ENCODE results near the gene SUSD6.

Gene SUSD6

DNA sequence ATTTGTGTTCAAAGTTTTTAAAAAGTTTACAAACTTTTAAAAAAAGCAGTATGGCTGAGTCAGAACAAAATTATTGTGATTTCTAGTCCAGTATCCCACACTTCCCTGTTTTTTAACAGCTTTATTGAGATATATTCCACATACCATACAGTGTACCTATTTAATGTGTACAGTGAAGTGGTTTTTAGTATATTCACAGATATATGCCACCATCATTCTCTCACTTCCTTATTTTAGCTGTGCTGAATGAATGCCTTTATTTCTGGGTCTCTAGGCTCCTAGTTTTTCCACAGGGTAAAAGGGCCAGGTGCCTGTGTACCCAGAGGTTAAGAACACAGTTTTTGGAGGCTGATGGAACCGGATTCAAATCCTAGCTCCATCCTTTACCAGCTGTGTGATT lies 96.7 kb downstream of the SUSD6 start:
- DNase-seq (ENCODE audit: insufficient read length, low spot score) (no peak), FAIRE-seq (no peak)
- TF ChIP-seq, protein P1, sequence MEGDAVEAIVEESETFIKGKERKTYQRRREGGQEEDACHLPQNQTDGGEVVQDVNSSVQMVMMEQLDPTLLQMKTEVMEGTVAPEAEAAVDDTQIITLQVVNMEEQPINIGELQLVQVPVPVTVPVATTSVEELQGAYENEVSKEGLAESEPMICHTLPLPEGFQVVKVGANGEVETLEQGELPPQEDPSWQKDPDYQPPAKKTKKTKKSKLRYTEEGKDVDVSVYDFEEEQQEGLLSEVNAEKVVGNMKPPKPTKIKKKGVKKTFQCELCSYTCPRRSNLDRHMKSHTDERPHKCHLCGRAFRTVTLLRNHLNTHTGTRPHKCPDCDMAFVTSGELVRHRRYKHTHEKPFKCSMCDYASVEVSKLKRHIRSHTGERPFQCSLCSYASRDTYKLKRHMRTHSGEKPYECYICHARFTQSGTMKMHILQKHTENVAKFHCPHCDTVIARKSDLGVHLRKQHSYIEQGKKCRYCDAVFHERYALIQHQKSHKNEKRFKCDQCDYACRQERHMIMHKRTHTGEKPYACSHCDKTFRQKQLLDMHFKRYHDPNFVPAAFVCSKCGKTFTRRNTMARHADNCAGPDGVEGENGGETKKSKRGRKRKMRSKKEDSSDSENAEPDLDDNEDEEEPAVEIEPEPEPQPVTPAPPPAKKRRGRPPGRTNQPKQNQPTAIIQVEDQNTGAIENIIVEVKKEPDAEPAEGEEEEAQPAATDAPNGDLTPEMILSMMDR (IDR thresholded peaks at IDR 0.05; ENCODE audit: insufficient read depth, missing control alignments): no peak

DNA sequence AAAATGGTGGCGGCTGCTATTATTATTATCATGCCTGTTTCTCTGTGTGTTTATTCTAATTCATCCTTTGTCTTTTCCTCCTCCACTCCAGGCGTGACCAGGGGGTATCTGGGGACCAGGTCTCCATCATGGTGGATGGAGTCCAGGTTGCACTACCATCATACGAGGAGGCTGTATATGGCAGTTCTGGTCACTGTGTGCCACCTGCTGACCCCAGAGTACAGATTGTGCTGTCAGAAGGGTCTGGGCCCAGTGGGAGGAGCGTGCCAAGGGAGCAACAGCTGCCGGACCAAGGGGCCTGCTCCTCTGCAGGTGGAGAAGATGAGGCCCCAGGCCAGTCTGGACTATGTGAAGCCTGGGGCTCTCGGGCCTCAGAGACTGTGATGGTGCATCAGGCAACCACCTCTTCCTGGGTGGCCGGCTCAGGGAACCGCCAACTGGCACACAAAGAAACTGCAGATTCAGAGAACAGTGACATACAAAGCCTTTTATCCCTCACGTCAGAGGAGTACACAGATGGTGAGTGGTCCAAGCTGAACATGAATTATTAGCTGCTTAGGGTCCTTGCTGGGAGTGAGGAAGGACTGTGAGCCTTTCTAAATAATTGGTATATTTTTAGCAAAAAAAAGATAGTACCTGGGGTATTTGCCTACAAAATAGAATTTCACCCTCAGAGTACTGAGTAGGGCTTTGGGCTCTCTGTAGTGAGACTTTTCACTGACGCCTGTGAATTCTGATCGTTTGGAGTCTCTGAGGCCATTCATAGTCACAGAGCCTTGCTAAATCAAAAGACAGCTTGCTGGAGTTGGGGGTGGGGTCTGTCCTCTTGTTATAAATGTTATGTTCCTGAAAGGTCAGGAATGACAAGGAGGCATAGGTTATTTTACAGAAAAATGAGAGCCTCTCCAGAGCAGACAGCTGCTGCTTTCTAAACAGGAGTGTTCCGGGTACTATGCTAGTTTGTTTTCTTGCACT lies 97.5 kb downstream of the SUSD6 start:
- TF ChIP-seq, protein P1 (IDR thresholded peaks at IDR 0.05; ENCODE audit: insufficient read depth, missing control alignments): peak; percentile 56
- DNase-seq (ENCODE audit: insufficient read length, low spot score) (no peak), FAIRE-seq (no peak)

DNA sequence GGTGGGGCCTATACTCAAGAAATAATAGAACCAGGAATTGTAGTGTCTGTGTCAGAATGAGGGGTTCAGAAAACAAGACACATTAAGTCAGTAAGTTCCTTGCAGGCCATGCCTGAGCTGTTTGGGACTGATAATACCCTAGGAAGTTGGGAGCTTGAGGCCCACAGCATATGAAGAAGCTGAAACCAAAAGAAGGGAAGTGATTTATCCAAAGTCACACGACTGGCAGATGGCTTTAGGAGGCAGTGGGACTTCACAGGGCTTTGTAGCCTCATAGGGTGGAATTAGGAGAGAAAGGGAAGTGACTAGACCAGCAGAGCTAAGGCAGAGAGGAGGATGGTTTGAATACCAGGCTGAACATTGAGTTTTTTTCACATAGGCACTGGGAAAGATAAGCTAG lies 99.0 kb downstream of the SUSD6 start:
- TF ChIP-seq, protein P1 (IDR thresholded peaks at IDR 0.05; ENCODE audit: insufficient read depth, missing control alignments): no peak
- DNase-seq (ENCODE audit: insufficient read length, low spot score): no peak
- FAIRE-seq: no peak

DNA sequence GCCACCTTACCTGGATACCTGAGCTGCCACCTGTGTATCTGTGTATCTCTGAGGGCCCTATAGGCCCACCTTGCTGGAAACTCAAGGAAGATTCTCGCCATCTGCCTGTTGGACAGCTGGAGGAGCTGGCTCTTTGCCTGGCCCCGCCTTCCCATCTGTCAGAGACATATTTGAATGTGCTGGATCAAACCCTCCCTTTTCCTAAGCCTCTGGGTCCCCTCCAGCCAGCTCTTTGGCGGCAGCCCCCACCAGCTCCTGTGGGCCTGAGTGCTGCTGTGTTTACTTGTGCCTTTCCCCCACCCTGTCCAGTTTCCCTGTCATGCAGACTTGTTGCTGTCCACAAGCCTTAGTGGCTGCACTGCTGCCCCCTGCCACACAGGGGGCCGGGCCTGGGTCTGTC lies 99.7 kb downstream of the SUSD6 start:
- TF ChIP-seq, protein P1 (IDR thresholded peaks at IDR 0.05; ENCODE audit: insufficient read depth, missing control alignments): no peak
- FAIRE-seq (peak; percentile 77), DNase-seq (ENCODE audit: insufficient read length, low spot score) (peak; percentile 62)

DNA sequence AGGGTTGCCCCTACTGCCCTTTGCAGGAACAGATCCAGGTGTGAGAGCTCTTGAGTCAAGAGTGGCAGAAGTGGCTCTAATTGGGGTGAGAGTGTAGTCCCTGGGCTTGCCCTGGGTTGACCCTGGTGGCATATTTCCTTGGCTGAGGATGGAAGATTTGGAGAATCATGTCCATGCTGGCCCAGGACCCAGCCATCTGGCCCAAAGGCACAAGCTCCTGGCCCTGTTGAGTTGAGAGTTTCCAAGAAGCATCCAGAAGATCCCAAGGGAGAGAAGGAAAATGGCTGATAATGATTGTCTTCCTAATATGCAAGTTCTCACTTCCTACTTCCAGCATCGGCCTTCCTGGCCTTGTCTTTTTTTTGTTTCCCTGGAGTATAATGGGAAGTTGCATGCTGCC lies 100.1 kb downstream of the SUSD6 start:
- no peak for DNase-seq (ENCODE audit: insufficient read length, low spot score)
- TF ChIP-seq, protein P1 (IDR thresholded peaks at IDR 0.05; ENCODE audit: insufficient read depth, missing control alignments): no peak
- FAIRE-seq: no peak

DNA sequence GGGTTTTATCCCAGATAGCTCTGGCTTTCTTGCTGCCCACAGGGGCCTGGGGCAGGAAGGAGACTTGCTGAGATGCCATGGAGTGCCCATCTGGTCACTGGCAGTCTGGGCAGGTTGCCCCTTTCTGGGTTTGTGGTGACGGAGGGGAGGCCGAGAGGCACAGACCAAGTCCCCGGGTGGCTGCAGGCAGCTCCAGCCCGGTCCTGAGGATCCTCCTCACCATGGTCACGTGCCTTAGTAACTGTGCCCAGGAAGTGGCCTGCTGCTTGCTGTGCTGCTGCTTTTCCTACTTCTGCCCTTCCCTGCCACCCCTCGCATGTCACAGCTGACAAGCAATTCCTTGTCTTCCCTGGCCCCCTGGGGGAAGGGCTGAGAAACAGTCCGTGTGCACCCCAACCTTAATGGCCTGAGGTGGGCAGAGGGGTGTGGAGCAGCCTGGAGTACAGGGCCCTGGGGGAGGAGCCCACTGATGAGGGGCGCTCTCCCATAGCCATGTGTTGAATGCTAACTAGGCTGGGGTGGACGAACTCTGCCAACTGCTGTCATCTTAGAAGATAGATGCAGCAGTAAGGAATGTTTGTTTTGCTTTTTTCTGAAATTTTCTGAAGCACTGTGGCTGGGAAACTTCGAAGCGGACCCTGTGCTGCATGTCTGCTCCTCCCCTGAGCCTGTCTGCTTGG lies 100.6 kb downstream of the SUSD6 start:
- FAIRE-seq (no peak), DNase-seq (ENCODE audit: insufficient read length, low spot score) (no peak)
- TF ChIP-seq, protein P1 (IDR thresholded peaks at IDR 0.05; ENCODE audit: insufficient read depth, missing control alignments): no peak
